Panc1 (cell line): ENCODE measurements around the gene SESTD1.

Experiments used
- POLR2AphosphoS5 ChIP-seq: IDR thresholded peaks from 2 replicates; pipeline ENCODE4 v1.6.1; 2012; ENCODE audit warnings: mild to moderate bottlenecking, low read depth, low read length, moderate library complexity
- REST ChIP-seq, 2 experiments: IDR thresholded peaks; 2 replicates each; pipeline ENCODE4 v1.6.1; 2011 to 2012; ENCODE audit warnings: low read depth in 2 of 2, control low read depth in 1 of 2, low read length in 1 of 2, mild to moderate bottlenecking in 1 of 2, moderate library complexity in 1 of 2; ENCODE audit not compliant: insufficient read depth in 1 of 2
- TF ChIP-seq, protein P1 (sequence below): fragments of 450-650 bp; IDR thresholded peaks from 2 replicates; pipeline ENCODE4 v1.5.1; 2017; ENCODE audit warnings: mild to moderate bottlenecking

DNA sequence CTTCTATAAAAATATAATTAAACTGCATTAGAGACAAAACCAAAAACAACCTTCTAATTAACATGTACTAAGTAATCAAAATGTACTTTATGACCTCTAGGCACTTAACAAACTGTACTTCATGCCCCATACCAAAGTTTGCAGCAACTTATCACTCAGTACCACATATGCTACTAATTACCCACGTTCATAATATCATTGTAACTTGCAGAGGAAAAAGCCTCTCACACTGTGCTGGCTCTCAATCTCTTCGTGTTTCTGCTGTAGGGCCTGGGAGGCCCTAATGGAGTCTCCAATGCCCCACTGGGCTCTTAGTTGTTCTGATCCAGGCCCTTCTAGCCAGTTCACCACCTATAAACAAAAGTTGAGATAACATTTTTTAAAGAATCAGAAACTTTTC lies 132.6 kb downstream of the SESTD1 start:
- TF ChIP-seq, protein P1, sequence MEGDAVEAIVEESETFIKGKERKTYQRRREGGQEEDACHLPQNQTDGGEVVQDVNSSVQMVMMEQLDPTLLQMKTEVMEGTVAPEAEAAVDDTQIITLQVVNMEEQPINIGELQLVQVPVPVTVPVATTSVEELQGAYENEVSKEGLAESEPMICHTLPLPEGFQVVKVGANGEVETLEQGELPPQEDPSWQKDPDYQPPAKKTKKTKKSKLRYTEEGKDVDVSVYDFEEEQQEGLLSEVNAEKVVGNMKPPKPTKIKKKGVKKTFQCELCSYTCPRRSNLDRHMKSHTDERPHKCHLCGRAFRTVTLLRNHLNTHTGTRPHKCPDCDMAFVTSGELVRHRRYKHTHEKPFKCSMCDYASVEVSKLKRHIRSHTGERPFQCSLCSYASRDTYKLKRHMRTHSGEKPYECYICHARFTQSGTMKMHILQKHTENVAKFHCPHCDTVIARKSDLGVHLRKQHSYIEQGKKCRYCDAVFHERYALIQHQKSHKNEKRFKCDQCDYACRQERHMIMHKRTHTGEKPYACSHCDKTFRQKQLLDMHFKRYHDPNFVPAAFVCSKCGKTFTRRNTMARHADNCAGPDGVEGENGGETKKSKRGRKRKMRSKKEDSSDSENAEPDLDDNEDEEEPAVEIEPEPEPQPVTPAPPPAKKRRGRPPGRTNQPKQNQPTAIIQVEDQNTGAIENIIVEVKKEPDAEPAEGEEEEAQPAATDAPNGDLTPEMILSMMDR: no peak
- TF ChIP-seq REST (IDR thresholded peaks at IDR 0.05; ENCODE audit: insufficient read depth in 1 of 2, low read depth in 2 of 2, low read length in 1 of 2) (no peak), POLR2AphosphoS5 (no peak)
